ENCODE measurements around the gene CELSR2. TPM values are rescaled to one million over a fixed set of nuclear protein-coding genes. Genes with fewer than 3 reads are reported as not detected.
A peak's percentile ranks its signal among the peaks of the same experiment; 100 is the strongest.

The CELSR2 gene
- total RNA-seq, 4 donors from 2014 or later = 7.8 to 20.4 (median 10.5) TPM

DNA sequence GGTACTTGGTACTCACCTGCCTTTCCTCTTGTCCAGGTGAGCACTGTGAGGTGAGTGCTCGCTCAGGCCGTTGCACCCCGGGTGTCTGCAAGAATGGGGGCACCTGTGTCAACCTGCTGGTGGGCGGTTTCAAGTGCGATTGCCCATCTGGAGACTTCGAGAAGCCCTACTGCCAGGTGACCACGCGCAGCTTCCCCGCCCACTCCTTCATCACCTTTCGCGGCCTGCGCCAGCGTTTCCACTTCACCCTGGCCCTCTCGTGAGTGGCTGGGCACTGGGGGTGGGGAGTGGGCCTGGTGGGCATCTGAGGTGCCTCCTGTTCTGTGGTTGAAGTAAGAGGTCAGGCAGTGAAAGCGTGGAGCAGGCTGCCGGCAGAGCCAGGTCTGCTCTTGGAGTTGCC, 11.7 kb downstream of the CELSR2 start:
- Histone ChIP-seq H3K36me3 (peaks cover 0 to 59% (median 34%) of the 10 kb centered on the region in 4 donors), H3K27ac (replicated peaks in 1 of 4) (no peak overlapping the region), H3K9me3 (no peaks in the 10 kb centered on the region), H3K27me3 (no peaks in the 10 kb centered on the region), H3K4me1 (peaks cover 4 to 25% (median 19%) of the 10 kb centered on the region in 4 donors), H3K4me3 (no peak overlapping the region)
- DNase-seq (ENCODE audit: extremely low spot score) = no peak
- TF ChIP-seq EP300 (IDR thresholded peaks at IDR 0.05) = no peak
- TF ChIP-seq POLR2A (IDR thresholded peaks at IDR 0.05; ENCODE audit: low read depth) = no peak
- intact Hi-C loops (cut with DNase I) = loop anchor here (5.0 kb wide), 1 partner anchor 141 kb away; no protein-coding TSS in a partner anchor
- WGBS = 78% methylated on average over 11 of the region's 16 CpGs

- H3K27ac ChIP-seq (replicated peaks in 1 of 4) = no peak overlapping the region
- 87% methylated on average over 6 of the region's 6 CpGs for WGBS
- no peak for DNase-seq (ENCODE audit: extremely low spot score)
- TF ChIP-seq EP300 (IDR thresholded peaks at IDR 0.05) = no peak
- TF ChIP-seq, protein P1, sequence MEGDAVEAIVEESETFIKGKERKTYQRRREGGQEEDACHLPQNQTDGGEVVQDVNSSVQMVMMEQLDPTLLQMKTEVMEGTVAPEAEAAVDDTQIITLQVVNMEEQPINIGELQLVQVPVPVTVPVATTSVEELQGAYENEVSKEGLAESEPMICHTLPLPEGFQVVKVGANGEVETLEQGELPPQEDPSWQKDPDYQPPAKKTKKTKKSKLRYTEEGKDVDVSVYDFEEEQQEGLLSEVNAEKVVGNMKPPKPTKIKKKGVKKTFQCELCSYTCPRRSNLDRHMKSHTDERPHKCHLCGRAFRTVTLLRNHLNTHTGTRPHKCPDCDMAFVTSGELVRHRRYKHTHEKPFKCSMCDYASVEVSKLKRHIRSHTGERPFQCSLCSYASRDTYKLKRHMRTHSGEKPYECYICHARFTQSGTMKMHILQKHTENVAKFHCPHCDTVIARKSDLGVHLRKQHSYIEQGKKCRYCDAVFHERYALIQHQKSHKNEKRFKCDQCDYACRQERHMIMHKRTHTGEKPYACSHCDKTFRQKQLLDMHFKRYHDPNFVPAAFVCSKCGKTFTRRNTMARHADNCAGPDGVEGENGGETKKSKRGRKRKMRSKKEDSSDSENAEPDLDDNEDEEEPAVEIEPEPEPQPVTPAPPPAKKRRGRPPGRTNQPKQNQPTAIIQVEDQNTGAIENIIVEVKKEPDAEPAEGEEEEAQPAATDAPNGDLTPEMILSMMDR (IDR thresholded peaks at IDR 0.05) = no peak
- no peak for TF ChIP-seq POLR2AphosphoS5 (IDR thresholded peaks at IDR 0.05)
- no peak for TF ChIP-seq POLR2A (IDR thresholded peaks at IDR 0.05; ENCODE audit: low read depth)
- peaks cover 4 to 22% (median 17%) of the 10 kb centered on the region in 4 donors for H3K4me1 ChIP-seq
- H3K4me3 ChIP-seq = no peak overlapping the region
- H3K27me3 ChIP-seq = no peaks in the 10 kb centered on the region
- no peaks in the 10 kb centered on the region for H3K9me3 ChIP-seq
- peaks cover 0 to 62% (median 34%) of the 10 kb centered on the region in 4 donors for H3K36me3 ChIP-seq
- intact Hi-C loops (cut with DNase I) = loop anchor here (5.0 kb wide), 1 partner anchor 141 kb away; no protein-coding TSS in a partner anchor
Observed at GRCh38 chr1:109261578-109261977, 12.2 kb downstream of the CELSR2 start.

DNA sequence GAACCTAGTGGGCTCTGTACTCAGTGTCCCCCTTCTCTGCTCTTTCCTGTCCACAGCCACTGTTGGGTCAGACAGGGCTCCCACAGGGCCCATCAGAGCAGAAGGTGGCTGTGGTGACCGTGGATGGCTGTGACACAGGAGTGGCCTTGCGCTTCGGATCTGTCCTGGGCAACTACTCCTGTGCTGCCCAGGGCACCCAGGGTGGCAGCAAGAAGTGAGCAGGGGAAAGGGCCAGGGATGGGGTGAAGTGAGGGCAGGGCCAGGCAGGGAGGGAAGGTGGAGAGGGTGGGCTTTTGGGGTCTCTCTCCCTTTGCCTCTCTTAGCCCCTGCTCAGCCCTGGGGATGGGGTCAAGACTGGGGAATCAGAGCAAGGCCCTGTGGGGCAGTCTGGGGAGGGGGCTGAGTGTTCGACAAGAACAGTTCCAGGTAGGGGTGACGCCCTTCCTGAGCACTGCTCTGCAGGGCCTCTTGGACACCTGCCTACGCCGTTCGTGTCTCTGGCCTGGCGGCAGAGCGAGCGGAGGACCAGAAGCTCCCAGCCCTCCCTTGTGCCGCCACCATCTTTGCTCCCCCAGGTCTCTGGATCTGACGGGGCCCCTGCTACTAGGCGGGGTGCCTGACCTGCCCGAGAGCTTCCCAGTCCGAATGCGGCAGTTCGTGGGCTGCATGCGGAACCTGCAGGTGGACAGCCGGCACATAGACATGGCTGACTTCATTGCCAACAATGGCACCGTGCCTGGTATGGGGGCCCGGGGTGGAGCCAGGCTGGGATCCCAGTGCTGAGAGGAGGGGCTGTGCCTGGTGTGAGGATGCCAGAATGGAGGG, 13.1 kb downstream of the CELSR2 start:
- no peak overlapping the region for H3K4me3 ChIP-seq
- no peaks in the 10 kb centered on the region for H3K27me3 ChIP-seq
- H3K9me3 ChIP-seq = no peaks in the 10 kb centered on the region
- 88% methylated on average over 10 of the region's 22 CpGs for WGBS
- DNase-seq (ENCODE audit: extremely low spot score) = no peak
- intact Hi-C loops (cut with DNase I) = loop anchor here (5.0 kb wide), 1 partner anchor 140 kb away; no protein-coding TSS in a partner anchor
- TF ChIP-seq, protein P1 (IDR thresholded peaks at IDR 0.05) = no peak
- no peak for TF ChIP-seq POLR2A (IDR thresholded peaks at IDR 0.05; ENCODE audit: low read depth)
- no peak for TF ChIP-seq POLR2AphosphoS5 (IDR thresholded peaks at IDR 0.05)
- no peak for TF ChIP-seq EP300 (IDR thresholded peaks at IDR 0.05)
- H3K27ac ChIP-seq (replicated peaks in 1 of 4) = peak overlapping the region in 3 of 4 donors; percentile 26 to 53 (median 40)
- peaks cover 0 to 71% (median 36%) of the 10 kb centered on the region in 4 donors for H3K36me3 ChIP-seq
- peaks cover 4 to 22% (median 17%) of the 10 kb centered on the region in 4 donors for H3K4me1 ChIP-seq

- H3K4me1 ChIP-seq = peaks cover 4 to 22% (median 17%) of the 10 kb centered on the region in 4 donors
- H3K36me3 ChIP-seq = peaks cover 0 to 79% (median 40%) of the 10 kb centered on the region in 4 donors
- WGBS = 77% methylated on average over 6 of the region's 12 CpGs
- no peaks in the 10 kb centered on the region for H3K9me3 ChIP-seq
- intact Hi-C loops (cut with DNase I) = loop anchor here (5.0 kb wide), 1 partner anchor 139 kb away; no protein-coding TSS in a partner anchor
- no peak for DNase-seq (ENCODE audit: extremely low spot score)
- no peak for TF ChIP-seq EP300 (IDR thresholded peaks at IDR 0.05)
- TF ChIP-seq POLR2AphosphoS5 (IDR thresholded peaks at IDR 0.05) = no peak
- H3K27ac ChIP-seq (replicated peaks in 1 of 4) = peak overlapping the region in 3 of 4 donors; percentile 26 to 53 (median 40)
- no peak overlapping the region for H3K4me3 ChIP-seq
- no peaks in the 10 kb centered on the region for H3K27me3 ChIP-seq
Observed at GRCh38 chr1:109263234-109263596, 13.9 kb downstream of the CELSR2 start.

DNA sequence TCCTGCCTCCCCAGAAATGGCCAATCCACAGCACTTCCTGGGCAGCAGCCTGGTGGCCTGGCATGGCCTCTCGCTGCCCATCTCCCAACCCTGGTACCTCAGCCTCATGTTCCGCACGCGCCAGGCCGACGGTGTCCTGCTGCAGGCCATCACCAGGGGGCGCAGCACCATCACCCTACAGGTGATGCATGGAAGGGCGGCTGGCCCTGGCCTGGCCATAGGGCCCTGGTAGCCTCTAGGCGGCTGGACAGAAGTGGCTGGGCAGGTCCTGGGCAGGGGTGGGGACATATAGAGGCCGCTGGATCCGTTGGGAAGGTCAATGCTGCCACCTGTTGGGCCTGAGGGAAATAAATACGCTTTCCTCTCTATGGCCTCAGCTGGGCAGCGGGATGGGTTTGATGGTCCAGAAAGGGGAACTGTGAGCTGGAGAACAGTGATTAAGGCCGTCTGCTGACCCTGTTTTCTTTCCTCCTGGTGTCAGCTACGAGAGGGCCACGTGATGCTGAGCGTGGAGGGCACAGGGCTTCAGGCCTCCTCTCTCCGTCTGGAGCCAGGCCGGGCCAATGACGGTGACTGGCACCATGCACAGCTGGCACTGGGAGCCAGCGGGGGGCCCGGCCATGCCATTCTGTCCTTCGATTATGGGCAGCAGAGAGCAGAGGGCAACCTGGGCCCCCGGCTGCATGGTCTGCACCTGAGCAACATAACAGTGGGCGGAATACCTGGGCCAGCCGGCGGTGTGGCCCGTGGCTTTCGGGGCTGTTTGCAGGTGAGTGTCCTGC, 14.4 kb downstream of the CELSR2 start:
- Histone ChIP-seq H3K4me1 (peaks cover 4 to 22% (median 17%) of the 10 kb centered on the region in 4 donors), H3K36me3 (peaks cover 0 to 79% (median 38%) of the 10 kb centered on the region in 4 donors), H3K27ac (replicated peaks in 1 of 4) (peak overlapping the region in 3 of 4 donors; percentile 26 to 53 (median 40)), H3K4me3 (no peak overlapping the region), H3K27me3 (no peaks in the 10 kb centered on the region), H3K9me3 (no peaks in the 10 kb centered on the region)
- no peak for DNase-seq (ENCODE audit: extremely low spot score)
- TF ChIP-seq POLR2A (IDR thresholded peaks at IDR 0.05; ENCODE audit: low read depth) = no peak
- TF ChIP-seq, protein P1 (IDR thresholded peaks at IDR 0.05) = peak in 2 of 3 experiments; percentile 92 to 95
- TF ChIP-seq POLR2AphosphoS5 (IDR thresholded peaks at IDR 0.05) = peak; percentile 40 to 64
- no peak for TF ChIP-seq EP300 (IDR thresholded peaks at IDR 0.05)
- 52% methylated on average over 6 of the region's 29 CpGs for WGBS
- intact Hi-C loops (cut with DNase I) = loop anchor here (5.0 kb wide), 1 partner anchor 139 kb away; no protein-coding TSS in a partner anchor

All from esophagus muscularis mucosa (tissue), 4 donors.